HG03460 (cell line): ENCODE data around the gene GDAP2.

Experiments used
- ATAC-seq: cut with Tn5 transposase; IDR thresholded peaks from one replicate; pipeline ENCODE4 v1.9.1; 2021; ENCODE audit not compliant: unreplicated experiment

Gene GDAP2

GRCh38 chr1:117842408-117843170 lies 86.8 kb downstream of the GDAP2 start:
- ATAC-seq, result no peak

- no peak for ATAC-seq
Observed at GRCh38 chr1:117841117-117841650, 88.2 kb downstream of the GDAP2 start.

- ATAC-seq, result no peak
Observed at GRCh38 chr1:117838911-117839310, 90.5 kb downstream of the GDAP2 start.

GRCh38 chr1:117836069-117836468 lies 93.4 kb downstream of the GDAP2 start:
- ATAC-seq, result no peak

- ATAC-seq, result no peak
Observed at GRCh38 chr1:117834416-117834815, 95.0 kb downstream of the GDAP2 start.

GRCh38 chr1:117832453-117832852 lies 97.0 kb downstream of the GDAP2 start:
- no peak for ATAC-seq

GRCh38 chr1:117830222-117830621 lies 99.2 kb downstream of the GDAP2 start:
- no peak for ATAC-seq

- ATAC-seq, result no peak
Observed at GRCh38 chr1:117828201-117828600, 101.2 kb downstream of the GDAP2 start.

- no peak for ATAC-seq
Observed at GRCh38 chr1:117826540-117827078, 102.8 kb downstream of the GDAP2 start.

- no peak for ATAC-seq
Observed at GRCh38 chr1:117826119-117826518, 103.3 kb downstream of the GDAP2 start.

- no peak for ATAC-seq
Observed at GRCh38 chr1:117825414-117825813, 104.0 kb downstream of the GDAP2 start.

GRCh38 chr1:117824616-117825015 lies 104.8 kb downstream of the GDAP2 start:
- no peak for ATAC-seq

GRCh38 chr1:117821774-117822482 lies 107.5 kb downstream of the GDAP2 start:
- ATAC-seq, result no peak

GRCh38 chr1:117821382-117821755 lies 108.1 kb downstream of the GDAP2 start:
- no peak for ATAC-seq

GRCh38 chr1:117820694-117821381 lies 108.6 kb downstream of the GDAP2 start:
- ATAC-seq, result no peak

GRCh38 chr1:117820096-117820495 lies 109.3 kb downstream of the GDAP2 start:
- no peak for ATAC-seq

GRCh38 chr1:117819301-117819700 lies 110.1 kb downstream of the GDAP2 start:
- ATAC-seq, result no peak

GRCh38 chr1:117818456-117818855 lies 111.0 kb downstream of the GDAP2 start:
- no peak for ATAC-seq

GRCh38 chr1:117817629-117818028 lies 111.8 kb downstream of the GDAP2 start:
- no peak for ATAC-seq

GRCh38 chr1:117815926-117816325 lies 113.5 kb downstream of the GDAP2 start:
- ATAC-seq, result no peak
